ENCODE results near the gene TMEM43.

DNA sequence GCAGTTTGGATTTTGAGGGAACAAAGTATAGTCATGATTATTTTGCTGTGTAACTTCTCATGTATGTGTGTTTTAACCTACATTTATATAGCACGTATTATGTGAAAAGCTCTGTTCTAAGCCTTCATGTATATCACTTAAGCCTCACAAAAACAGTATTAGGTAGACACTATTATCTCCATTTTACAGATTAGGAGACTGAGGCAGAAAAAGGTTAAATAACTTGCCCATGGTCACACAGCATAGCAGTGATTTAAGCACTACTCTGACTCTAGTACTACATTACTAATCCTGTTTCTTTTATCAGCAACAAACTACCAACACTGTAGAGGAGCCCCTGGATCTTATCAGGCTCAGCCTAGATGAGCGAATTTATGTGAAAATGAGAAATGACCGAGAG lies 56.4 kb downstream of the TMEM43 start:
- TF ChIP-seq, protein P1, sequence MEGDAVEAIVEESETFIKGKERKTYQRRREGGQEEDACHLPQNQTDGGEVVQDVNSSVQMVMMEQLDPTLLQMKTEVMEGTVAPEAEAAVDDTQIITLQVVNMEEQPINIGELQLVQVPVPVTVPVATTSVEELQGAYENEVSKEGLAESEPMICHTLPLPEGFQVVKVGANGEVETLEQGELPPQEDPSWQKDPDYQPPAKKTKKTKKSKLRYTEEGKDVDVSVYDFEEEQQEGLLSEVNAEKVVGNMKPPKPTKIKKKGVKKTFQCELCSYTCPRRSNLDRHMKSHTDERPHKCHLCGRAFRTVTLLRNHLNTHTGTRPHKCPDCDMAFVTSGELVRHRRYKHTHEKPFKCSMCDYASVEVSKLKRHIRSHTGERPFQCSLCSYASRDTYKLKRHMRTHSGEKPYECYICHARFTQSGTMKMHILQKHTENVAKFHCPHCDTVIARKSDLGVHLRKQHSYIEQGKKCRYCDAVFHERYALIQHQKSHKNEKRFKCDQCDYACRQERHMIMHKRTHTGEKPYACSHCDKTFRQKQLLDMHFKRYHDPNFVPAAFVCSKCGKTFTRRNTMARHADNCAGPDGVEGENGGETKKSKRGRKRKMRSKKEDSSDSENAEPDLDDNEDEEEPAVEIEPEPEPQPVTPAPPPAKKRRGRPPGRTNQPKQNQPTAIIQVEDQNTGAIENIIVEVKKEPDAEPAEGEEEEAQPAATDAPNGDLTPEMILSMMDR (IDR thresholded peaks at IDR 0.05): no peak
- TF ChIP-seq EP300 (IDR thresholded peaks at IDR 0.05): no peak
- TF ChIP-seq POLR2A (IDR thresholded peaks at IDR 0.05): no peak
